ENCODE measurements around the gene ZNF660. TPM values are rescaled to one million over a fixed set of nuclear protein-coding genes. Genes with fewer than 3 reads are reported as not detected.
A peak's percentile ranks its signal among the peaks of the same experiment; 100 is the strongest.

The ZNF660 gene
- total RNA-seq, 1 donor from 2014 or later, result 7.5 TPM

DNA sequence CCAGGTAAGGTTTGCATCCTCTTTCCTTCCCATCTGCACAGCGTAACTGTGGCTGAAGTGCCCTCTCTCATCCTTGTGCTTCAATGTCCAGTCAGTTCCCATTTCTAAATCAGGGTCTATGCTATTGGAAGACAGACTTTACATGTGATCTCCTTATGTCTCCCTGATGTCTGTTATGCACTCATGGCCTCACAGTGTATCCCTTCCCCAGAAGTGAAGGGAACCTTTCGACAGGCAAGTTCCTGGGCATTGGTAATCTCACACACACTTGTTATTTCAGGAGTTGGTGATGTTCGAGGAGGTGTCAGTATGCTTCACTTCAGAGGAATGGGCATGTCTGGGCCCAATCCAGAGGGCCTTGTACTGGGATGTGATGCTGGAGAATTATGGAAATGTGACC lies 47.4 kb downstream of the ZNF660 start:
- DNase-seq (ENCODE audit: low spot score), result no peak

- no peak for DNase-seq (ENCODE audit: low spot score)
Observed at GRCh38 chr3:44642337-44642736, 57.6 kb downstream of the ZNF660 start.

DNA sequence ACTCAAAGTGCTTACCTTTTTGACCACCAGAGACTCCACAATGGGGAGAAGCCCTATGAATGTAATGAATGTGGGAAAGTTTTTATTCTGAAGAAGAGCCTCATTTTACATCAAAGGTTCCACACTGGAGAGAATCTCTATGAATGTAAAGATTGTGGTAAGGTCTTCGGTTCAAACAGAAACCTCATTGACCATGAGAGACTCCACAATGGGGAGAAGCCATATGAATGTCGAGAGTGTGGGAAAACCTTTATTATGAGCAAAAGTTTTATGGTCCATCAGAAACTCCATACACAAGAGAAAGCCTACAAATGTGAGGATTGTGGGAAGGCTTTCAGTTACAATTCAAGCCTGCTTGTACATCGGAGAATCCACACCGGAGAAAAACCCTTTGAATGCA lies 58.3 kb downstream of the ZNF660 start:
- DNase-seq (ENCODE audit: low spot score), result no peak

- DNase-seq (ENCODE audit: low spot score), result no peak
Observed at GRCh38 chr3:44647771-44648170, 63.0 kb downstream of the ZNF660 start.

DNA sequence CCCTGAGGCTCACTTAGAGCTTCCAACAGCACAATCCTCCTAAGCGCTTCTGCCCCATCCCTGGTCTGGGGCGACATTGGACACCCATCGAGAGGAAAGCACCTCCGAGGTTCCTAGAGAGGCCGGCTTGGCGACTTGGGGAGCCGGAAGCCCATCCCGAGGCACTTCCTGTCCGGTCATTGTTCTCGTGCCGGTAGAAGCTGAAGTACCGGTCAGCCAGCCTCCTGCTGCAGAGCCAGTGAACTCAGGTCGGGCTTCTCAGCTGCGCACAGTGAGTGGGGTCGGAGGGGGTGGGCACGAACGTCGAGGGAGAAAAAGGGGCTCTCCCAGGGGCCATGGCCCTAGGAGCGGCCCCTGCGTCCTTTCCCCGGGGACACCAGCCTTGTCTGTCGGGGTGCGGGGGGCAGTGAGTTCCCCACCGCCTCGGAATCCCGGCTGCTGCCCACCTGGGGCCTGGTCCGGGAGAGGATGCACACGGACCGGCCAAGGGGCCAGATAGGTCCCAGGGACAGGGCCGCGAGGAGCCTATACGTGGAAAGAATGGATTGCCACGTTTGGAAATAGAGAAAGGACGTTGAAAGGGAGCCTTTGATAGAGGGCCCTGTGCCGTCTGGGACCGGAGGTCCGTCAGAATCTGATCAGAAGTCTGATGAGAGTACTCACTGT lies 63.9 kb downstream of the ZNF660 start, which contains the start of gene ZNF35:
TSS of gene ZNF35 (plus strand) at position 169 of the 666 bp plus-strand sequence. CDS start 2,336 bp downstream, outside the sequence.
- DNase-seq (ENCODE audit: low spot score), result peak; percentile 77

Other genes starting within 250 kb of the ZNF660 start
- 40.6 TPM for gene TCAIM, start 246.2 kb upstream of the ZNF660 start, total RNA-seq
- gene ZNF445, start 107.3 kb upstream of the ZNF660 start, total RNA-seq, result 19.1 TPM
- gene ZKSCAN7, start 29.8 kb upstream of the ZNF660 start, total RNA-seq, result 10.8 TPM
- gene ZNF197, start 40.1 kb downstream of the ZNF660 start, total RNA-seq, result 23.6 TPM
- gene ZNF35, start 63.8 kb downstream of the ZNF660 start, total RNA-seq, result 13.5 TPM
- gene ZNF502, start 127.7 kb downstream of the ZNF660 start, total RNA-seq, result 11.4 TPM
- 6.3 TPM for gene ZNF501, start 144.7 kb downstream of the ZNF660 start, total RNA-seq
- 27.4 TPM for gene KIAA1143, start 176.7 kb downstream of the ZNF660 start, total RNA-seq
- 0.83 TPM for gene KIF15, start 176.8 kb downstream of the ZNF660 start, total RNA-seq

Data from ureter (tissue), 1 donor.